Spleen (tissue), 11 donors: ENCODE data around the gene RPL31. TPM values are rescaled to one million over a fixed set of nuclear protein-coding genes. Genes with fewer than 3 reads are reported as not detected.
A peak's percentile ranks its signal among the peaks of the same experiment; 100 is the strongest.

Experiments
- DNase-seq: peaks from one replicate; pipeline ENCODE4 v3.0.0-alpha.2; 2020
- H3K27ac ChIP-seq, 8 donors: fragments of 200-600 bp; sonication (generic) in 7 of 8; 1 replicate in 4 of 8; 2 replicates in 4 of 8; pipeline versions ENCODE4 v1.5.0 to v1.8.0; 2016 to 2021; ENCODE audit warnings: inconsistent platforms in 4 of 8, mild to moderate bottlenecking in 4 of 8, moderate library complexity in 1 of 8
- H3K27me3 ChIP-seq, 7 donors: fragments of 200-600 bp; sonication (generic) in 6 of 7; replicated peaks in 1 of 7; 1 replicate in 4 of 7; 2 replicates in 3 of 7; pipeline versions ENCODE4 v1.5.0 to v1.8.0; 2016 to 2021; ENCODE audit warnings: inconsistent platforms in 3 of 7, mild to moderate bottlenecking in 1 of 7
- H3K36me3 ChIP-seq, 6 donors: fragments of 200-600 bp; sonication (generic) in 5 of 6; 1 replicate in 4 of 6; 2 replicates in 2 of 6; pipeline versions ENCODE4 v1.5.0 to v1.8.0; 2016 to 2021; ENCODE audit warnings: inconsistent platforms in 2 of 6
- H3K4me1 ChIP-seq, 6 donors: fragments of 200-600 bp; sonication (generic) in 5 of 6; 1 replicate in 3 of 6; 2 replicates in 3 of 6; pipeline versions ENCODE4 v1.5.0 to v1.8.0; 2016 to 2021; ENCODE audit warnings: inconsistent platforms in 3 of 6
- H3K4me3 ChIP-seq, 8 donors: fragments of 200-600 bp; sonication (generic) in 7 of 8; 1 replicate in 4 of 8; 2 replicates in 4 of 8; pipeline versions ENCODE4 v1.5.0 to v1.8.0; 2016 to 2021; ENCODE audit warnings: inconsistent platforms in 4 of 8, mild to moderate bottlenecking in 4 of 8, moderate library complexity in 2 of 8
- H3K9me3 ChIP-seq, 8 donors: fragments of 200-600 bp; sonication (generic) in 7 of 8; 1 replicate in 4 of 8; 2 replicates in 4 of 8; pipeline versions ENCODE4 v1.5.0 to v1.8.0; 2016 to 2021; ENCODE audit warnings: inconsistent platforms in 4 of 8
- POLR2A ChIP-seq, 3 donors: fragments of 450-650 bp; IDR thresholded peaks; one replicate each; pipeline ENCODE4 v1.5.1; 2017; ENCODE audit warnings: antibody characterized with exemption in 3 of 3, mild to moderate bottlenecking in 1 of 3
- POLR2AphosphoS5 ChIP-seq, 3 donors: sonication (generic); formaldehyde crosslinking; IDR thresholded peaks; one replicate each; pipeline ENCODE4 v1.5.1; 2017; ENCODE audit warnings: antibody characterized with exemption in 3 of 3
- WGBS, 5 donors: extraction: QIAGEN DNeasy Blood & Tissue Kit in 3 of 5; methylation state at CpG; one replicate each; pipeline versions ENCODE4 v1.1.5 to v1.1.7; 2013 to 2018; 5-methylcytosine and 5-hydroxymethylcytosine counted together
- intact Hi-C: fragments of 100-400 bp; cut with DNase I; formaldehyde crosslinking; loops from one replicate; pipeline ENCODE4 v1.15.0; 2023; ENCODE audit warnings: low total_unique reads
- polyA plus RNA-seq, 3 donors: library from polyadenylated mRNA; stranded (reverse); fragments of 200-250 nt; gene quantifications; one replicate each; pipeline ENCODE4 v1.2.1, GENCODE V29; 2013
- total RNA-seq, 7 donors: library from RNA; depleted of rRNA in 3 of 7; stranded (reverse); fragments of >200 nt in 3 of 7; fragmentation: NEBNext Ultra II Directional in 4 of 7; extraction: Animal tissue kit (Norgen Biotek cat#: 25700) in 4 of 7; gene quantifications; one replicate each; pipeline versions ENCODE4 v1.1.0 to v1.2.1, GENCODE V29; 2016 to 2021
- TF ChIP-seq, protein P1 (sequence below), 11 experiments: fragments of 200-600 bp in 7 of 11; fragments of 450-650 bp in 4 of 11; sonication (generic) in 4 of 11; IDR thresholded peaks in 8 of 11; conservative IDR thresholded peaks in 3 of 11; 1 replicate in 7 of 11; 2 replicates in 4 of 11; pipeline versions ENCODE4 v1.4.0 to v1.8.0; 2016 to 2021; ENCODE audit warnings: antibody characterized with exemption in 11 of 11, inconsistent platforms in 4 of 11, mild to moderate bottlenecking in 1 of 11
- donor health status: healthy with polysubstance abuse.
- donor health status: DM: no; HTN: no; CAD: no; lungs with moderate emphysema.
- donor health status: DM: no; HTN: no; CAD: no.
- donor health status: Bipolar disorder and iron deficiency.
- donor health status: healthy.
- donor health status: DM: no; HTN: no; CAD: no.
- donor health status: DM: yes; HTN: yes; CAD: no.

The RPL31 gene
- total and polyA plus RNA-seq, 10 donors, result 876 to 10,502 (median 1,250) TPM

DNA sequence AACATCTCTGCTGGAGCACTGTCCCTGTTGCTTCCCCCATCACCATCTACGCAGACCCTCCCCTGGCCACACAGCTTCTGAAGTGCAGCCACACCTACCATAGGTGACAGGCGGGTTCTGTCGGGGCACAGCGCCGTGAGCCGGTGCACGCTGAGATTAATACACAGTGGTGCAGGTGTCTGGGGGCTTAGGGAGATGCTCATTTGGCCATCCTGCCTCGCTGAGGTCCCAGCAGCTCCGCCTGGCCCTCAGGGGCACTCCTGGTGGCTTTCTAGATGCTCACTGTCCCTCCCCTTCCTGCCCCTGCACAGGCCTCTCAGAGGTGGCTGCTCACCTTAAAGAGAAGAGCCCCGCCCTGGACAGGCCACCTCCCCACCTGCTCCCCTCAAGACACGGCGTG lies 18.9 kb upstream of the RPL31 start:
- Histone ChIP-seq H3K27me3 (no peaks in the 10 kb centered on the region), H3K9me3 (no peaks in the 10 kb centered on the region), H3K27ac (peak overlapping the region in 1 of 8 donors; percentile 3), H3K4me3 (no peak overlapping the region), H3K4me1 (peaks cover 0 to 4% (median 0%) of the 10 kb centered on the region in 6 donors), H3K36me3 (peaks cover 0 to 17% (median 0%) of the 10 kb centered on the region in 6 donors)
- 91 to 95% (median 93%) methylated on average over 10 to 12 of the region's 12 CpGs for WGBS, 5 donors
- no peak for DNase-seq
- intact Hi-C loops, result no loop called here
- TF ChIP-seq, protein P1, sequence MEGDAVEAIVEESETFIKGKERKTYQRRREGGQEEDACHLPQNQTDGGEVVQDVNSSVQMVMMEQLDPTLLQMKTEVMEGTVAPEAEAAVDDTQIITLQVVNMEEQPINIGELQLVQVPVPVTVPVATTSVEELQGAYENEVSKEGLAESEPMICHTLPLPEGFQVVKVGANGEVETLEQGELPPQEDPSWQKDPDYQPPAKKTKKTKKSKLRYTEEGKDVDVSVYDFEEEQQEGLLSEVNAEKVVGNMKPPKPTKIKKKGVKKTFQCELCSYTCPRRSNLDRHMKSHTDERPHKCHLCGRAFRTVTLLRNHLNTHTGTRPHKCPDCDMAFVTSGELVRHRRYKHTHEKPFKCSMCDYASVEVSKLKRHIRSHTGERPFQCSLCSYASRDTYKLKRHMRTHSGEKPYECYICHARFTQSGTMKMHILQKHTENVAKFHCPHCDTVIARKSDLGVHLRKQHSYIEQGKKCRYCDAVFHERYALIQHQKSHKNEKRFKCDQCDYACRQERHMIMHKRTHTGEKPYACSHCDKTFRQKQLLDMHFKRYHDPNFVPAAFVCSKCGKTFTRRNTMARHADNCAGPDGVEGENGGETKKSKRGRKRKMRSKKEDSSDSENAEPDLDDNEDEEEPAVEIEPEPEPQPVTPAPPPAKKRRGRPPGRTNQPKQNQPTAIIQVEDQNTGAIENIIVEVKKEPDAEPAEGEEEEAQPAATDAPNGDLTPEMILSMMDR (IDR thresholded peaks at IDR 0.05 in 8 of 11, conservative IDR thresholded peaks at IDR 0.05 in 3 of 11), result no peak
- TF ChIP-seq POLR2A (IDR thresholded peaks at IDR 0.05), result no peak
- no peak for TF ChIP-seq POLR2AphosphoS5 (IDR thresholded peaks at IDR 0.05)

DNA sequence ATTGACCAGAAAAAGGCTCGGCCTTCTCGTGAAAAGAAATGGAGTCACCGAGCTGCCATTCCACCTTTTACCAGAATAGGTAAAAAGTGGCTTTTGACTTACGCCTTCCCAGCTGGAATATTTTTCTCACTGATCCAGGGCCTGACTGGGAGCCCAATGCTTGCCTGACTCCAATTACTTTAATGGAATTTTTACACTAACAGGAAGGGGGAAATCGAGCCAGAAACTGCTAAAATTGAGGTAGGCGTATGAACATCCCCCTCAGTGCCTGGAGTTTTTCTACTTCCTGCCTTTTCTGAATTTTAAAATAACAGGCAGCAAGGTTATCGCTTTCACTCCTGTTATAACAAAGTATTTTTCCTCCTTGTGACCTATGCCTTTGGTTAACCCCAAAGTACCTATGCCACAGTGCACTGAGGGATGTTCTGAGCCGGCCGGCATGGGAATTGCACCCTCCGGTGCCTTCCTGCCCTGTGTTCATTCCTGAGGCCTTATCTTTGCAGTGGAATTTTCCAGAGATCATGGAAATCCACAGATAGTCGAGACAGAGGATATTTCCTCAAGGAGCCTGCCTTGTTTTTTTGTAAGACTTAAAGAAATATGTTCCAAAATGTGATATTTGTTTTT lies 18.3 kb upstream of the RPL31 start:
- 72 to 88% (median 82%) methylated on average over 11 of the region's 11 CpGs for WGBS, 5 donors
- H3K27ac ChIP-seq, result peak overlapping the region in 1 of 8 donors; percentile 3
- peaks cover 0 to 4% (median 0%) of the 10 kb centered on the region in 6 donors for H3K4me1 ChIP-seq
- no peak overlapping the region for H3K4me3 ChIP-seq
- H3K36me3 ChIP-seq, result peaks cover 0 to 15% (median 0%) of the 10 kb centered on the region in 6 donors
- DNase-seq, result no peak
- intact Hi-C loops, result loop anchor here (2.0 kb wide), 2 partner anchors 253 to 375 kb away; no protein-coding TSS in a partner anchor
- H3K27me3 ChIP-seq, result no peaks in the 10 kb centered on the region
- no peak for TF ChIP-seq POLR2A (IDR thresholded peaks at IDR 0.05)
- TF ChIP-seq, protein P1 (IDR thresholded peaks at IDR 0.05 in 8 of 11, conservative IDR thresholded peaks at IDR 0.05 in 3 of 11), result no peak
- no peak for TF ChIP-seq POLR2AphosphoS5 (IDR thresholded peaks at IDR 0.05)
- no peaks in the 10 kb centered on the region for H3K9me3 ChIP-seq

DNA sequence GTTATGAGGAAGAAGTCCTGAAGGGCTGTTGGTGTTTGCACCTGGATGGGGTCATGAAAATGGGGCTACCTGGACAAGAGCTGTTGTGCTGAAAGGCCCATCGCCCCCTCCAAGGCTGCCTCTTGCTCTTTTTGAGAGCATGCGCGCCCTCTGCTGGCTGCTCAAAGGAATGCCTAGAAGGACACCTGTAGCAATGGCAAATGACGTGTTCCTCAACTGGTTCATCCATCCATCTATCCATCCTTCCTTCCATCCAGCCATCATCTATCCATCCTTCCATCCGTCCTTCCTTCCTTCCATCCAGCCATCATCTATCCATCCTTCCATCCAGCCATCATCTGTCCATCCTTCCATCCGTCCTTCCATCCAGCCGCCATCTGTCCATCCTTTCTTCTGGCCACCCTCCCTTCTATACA lies 17.2 kb upstream of the RPL31 start:
- TF ChIP-seq, protein P1 (IDR thresholded peaks at IDR 0.05 in 8 of 11, conservative IDR thresholded peaks at IDR 0.05 in 3 of 11), result peak; percentile 84 to 94 (median 91)
- no peak for TF ChIP-seq POLR2AphosphoS5 (IDR thresholded peaks at IDR 0.05)

DNA sequence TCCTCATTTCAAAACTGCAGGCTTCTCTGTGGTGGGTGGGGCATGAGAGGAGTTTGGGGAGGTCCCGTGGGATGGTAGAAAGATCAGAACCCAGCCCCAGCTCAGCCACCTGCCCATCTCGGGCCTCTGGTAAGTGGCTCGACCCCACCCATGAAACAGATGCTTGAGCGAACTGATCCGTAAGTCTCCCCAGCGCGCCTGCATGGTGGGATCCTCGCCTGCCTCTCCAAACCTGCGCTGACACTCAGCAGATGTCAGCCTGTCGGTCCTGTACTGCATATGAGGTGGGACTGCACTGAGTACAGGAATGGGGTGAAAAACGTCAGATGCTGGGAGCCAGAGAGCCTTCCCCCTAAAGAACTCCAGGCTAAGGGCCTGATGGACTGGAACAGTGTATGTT lies 15.9 kb upstream of the RPL31 start:
- no peaks in the 10 kb centered on the region for H3K9me3 ChIP-seq
- H3K27me3 ChIP-seq, result no peaks in the 10 kb centered on the region
- WGBS, 5 donors, result 80 to 94% (median 86%) methylated on average over 11 of the region's 11 CpGs
- no peak overlapping the region for H3K4me3 ChIP-seq
- DNase-seq, result no peak
- peaks cover 0 to 4% (median 0%) of the 10 kb centered on the region in 6 donors for H3K4me1 ChIP-seq
- intact Hi-C loops, result no loop called here
- peaks cover 0 to 12% (median 0%) of the 10 kb centered on the region in 6 donors for H3K36me3 ChIP-seq
- no peak overlapping the region for H3K27ac ChIP-seq
- TF ChIP-seq POLR2A (IDR thresholded peaks at IDR 0.05) (no peak), POLR2AphosphoS5 (IDR thresholded peaks at IDR 0.05) (no peak)
- TF ChIP-seq, protein P1 (IDR thresholded peaks at IDR 0.05 in 8 of 11, conservative IDR thresholded peaks at IDR 0.05 in 3 of 11), result no peak

More for the DNA sequence above, 17.2 kb upstream of the RPL31 start:
- peak; percentile 91 for DNase-seq
- WGBS, 5 donors, result 29 to 34% (median 29%) methylated on average over 7 of the region's 7 CpGs
- Histone ChIP-seq H3K9me3 (no peaks in the 10 kb centered on the region), H3K4me3 (no peak overlapping the region), H3K27ac (no peak overlapping the region), H3K4me1 (peaks cover 0 to 4% (median 0%) of the 10 kb centered on the region in 6 donors), H3K36me3 (peaks cover 0 to 12% (median 0%) of the 10 kb centered on the region in 6 donors), H3K27me3 (no peaks in the 10 kb centered on the region)
- intact Hi-C loops, result loop anchor here (2.0 kb wide), 2 partner anchors 254 to 376 kb away; no protein-coding TSS in a partner anchor
